Measurements from ENCODE around the gene RIN2.
"Not testable (repeated sequence)": the region's sequence is repeated elsewhere in the genome, so short reads cannot be mapped to it uniquely, and the experiment has no call there.

RIN2 gene

GRCh38 chr20:19786311-19786710, 28.3 kb downstream of the RIN2 start:
- DNase-seq = peak in 1 of 51 donors; percentile 9

GRCh38 chr20:19787366-19787765, 29.3 kb downstream of the RIN2 start:
- DNase-seq = no peak

- no peak for DNase-seq
These were observed 31.0 kb downstream of the RIN2 start for GRCh38 chr20:19789009-19789408.

- DNase-seq = no peak
These were observed 31.4 kb downstream of the RIN2 start for GRCh38 chr20:19789446-19789845.

- no peak for DNase-seq
These were observed 33.8 kb downstream of the RIN2 start for GRCh38 chr20:19791887-19792286.

GRCh38 chr20:19793716-19794115, 35.7 kb downstream of the RIN2 start:
- DNase-seq = no peak

- no peak for DNase-seq
These were observed 36.9 kb downstream of the RIN2 start for GRCh38 chr20:19794941-19795340.

- DNase-seq = no peak
These were observed 41.3 kb downstream of the RIN2 start for GRCh38 chr20:19799325-19799724.

- no peak for DNase-seq
These were observed 44.0 kb downstream of the RIN2 start for GRCh38 chr20:19802099-19802491.

- no peak for DNase-seq
These were observed 44.6 kb downstream of the RIN2 start for GRCh38 chr20:19802492-19803158.

- not testable (repeated sequence) for DNase-seq
These were observed 48.2 kb downstream of the RIN2 start for GRCh38 chr20:19806276-19806675.

- no peak for DNase-seq
These were observed 48.7 kb downstream of the RIN2 start for GRCh38 chr20:19806806-19807190.

- DNase-seq = no peak
These were observed 49.3 kb downstream of the RIN2 start for GRCh38 chr20:19807191-19807945.
